Spinal cord (tissue), 10 donors: Measurements from ENCODE around the gene ZCWPW1. TPM values are rescaled to one million over a fixed set of nuclear protein-coding genes. Genes with fewer than 3 reads are reported as not detected.
"Not testable (repeated sequence)": the region's sequence is repeated elsewhere in the genome, so short reads cannot be mapped to it uniquely, and the experiment has no call there.

Experiments used
- DNase-seq, 6 donors: peaks; one replicate each; pipeline versions ENCODE4 v3.0.0 to v3.0.0-alpha.2; 2013 to 2015; ENCODE audit warnings: low spot score in 6 of 6, low read depth in 4 of 6
- H3K27ac ChIP-seq: one replicate; pipeline ENCODE4 v1.5.1; 2013; ENCODE audit warnings: low read depth, low read length, control low read depth
- H3K27me3 ChIP-seq: one replicate; pipeline ENCODE4 v1.6.1; 2013; ENCODE audit warnings: low read length; ENCODE audit not compliant: control insufficient read depth, insufficient read depth
- H3K36me3 ChIP-seq: one replicate; pipeline ENCODE4 v1.6.1; 2013; ENCODE audit warnings: low read length; ENCODE audit not compliant: control insufficient read depth, insufficient read depth
- H3K4me1 ChIP-seq: one replicate; pipeline ENCODE4 v1.6.1; 2013; ENCODE audit warnings: low read length; ENCODE audit not compliant: control insufficient read depth, insufficient read depth
- H3K4me3 ChIP-seq: one replicate; pipeline ENCODE4 v1.5.1; 2013; ENCODE audit warnings: low read depth, low read length, control low read depth
- H3K9me3 ChIP-seq: one replicate; pipeline ENCODE4 v1.6.1; 2013; ENCODE audit warnings: low read length; ENCODE audit not compliant: control insufficient read depth, insufficient read depth
- WGBS: methylation state at CpG from one replicate; pipeline ENCODE4 v1.1.5; 2013; ENCODE audit warnings: missing lambda C conversion rate; ENCODE audit not compliant: insufficient coverage; 5-methylcytosine and 5-hydroxymethylcytosine counted together
- polyA plus RNA-seq, 2 donors: library from polyadenylated mRNA; unstranded; fragments of 120-200 nt; gene quantifications; one replicate each; pipeline ENCODE4 v1.2.1, GENCODE V29; 2013; ENCODE audit not compliant: insufficient read length in 2 of 2
- total RNA-seq, 2 donors: library from RNA; depleted of rRNA in 1 of 2; stranded (reverse); fragments of 120-200 nt in 1 of 2; fragments of >200 nt in 1 of 2; gene quantifications; one replicate each; pipeline versions ENCODE4 v1.2.3 to v1.2.4, GENCODE V29; 2013 to 2014
- donor health status: healthy.

ZCWPW1 gene
- total and polyA plus RNA-seq, 4 donors = 5.1 to 8.0 (median 7.1) TPM

DNA sequence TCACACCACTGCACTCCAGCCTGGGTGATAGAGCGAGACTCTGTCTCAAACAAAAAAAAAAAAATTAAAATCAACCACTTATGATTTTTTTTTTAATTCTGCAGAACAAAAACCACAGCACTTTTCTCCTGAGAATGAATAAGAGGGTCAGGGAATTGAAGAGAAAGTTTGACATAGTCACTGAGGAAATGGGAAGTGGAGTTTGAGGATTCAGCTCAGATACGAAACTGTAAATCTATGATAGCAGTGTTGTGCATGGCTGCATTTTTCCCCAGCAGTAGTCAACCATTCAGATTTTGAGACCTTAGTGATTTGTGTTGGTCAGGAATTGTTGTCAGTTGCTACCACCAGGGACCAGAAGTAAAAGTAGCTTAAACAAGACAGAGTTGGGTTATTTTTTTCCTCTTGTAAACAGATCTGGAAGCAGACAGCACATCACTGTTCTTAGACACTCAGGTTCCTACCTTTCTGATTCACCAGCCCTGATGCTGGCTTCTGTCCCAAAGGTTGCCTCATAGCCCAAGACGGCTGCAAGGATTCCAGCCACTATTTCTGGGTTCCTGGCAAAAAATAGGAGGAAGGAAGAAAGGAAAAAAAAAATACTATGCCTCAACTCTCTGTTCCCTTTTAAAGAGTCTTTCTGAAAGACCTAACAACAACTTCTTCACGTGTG lies 35.1 kb downstream of the ZCWPW1 start:
- peaks cover 3% of the 10 kb centered on the region for H3K36me3 ChIP-seq
- H3K9me3 ChIP-seq = no peaks in the 10 kb centered on the region
- no peak overlapping the region for H3K27ac ChIP-seq
- no peak overlapping the region for H3K4me3 ChIP-seq
- no peaks in the 10 kb centered on the region for H3K27me3 ChIP-seq
- H3K4me1 ChIP-seq = no peaks in the 10 kb centered on the region
- WGBS = 83% methylated on average over 1 of the region's 4 CpGs
- DNase-seq = no peak

- peaks cover 3% of the 10 kb centered on the region for H3K36me3 ChIP-seq
- H3K27ac ChIP-seq = no peak overlapping the region
- WGBS = 53% methylated on average over 2 of the region's 3 CpGs
- H3K9me3 ChIP-seq = no peaks in the 10 kb centered on the region
- no peak overlapping the region for H3K4me3 ChIP-seq
- DNase-seq = no peak
- H3K4me1 ChIP-seq = no peaks in the 10 kb centered on the region
- H3K27me3 ChIP-seq = no peaks in the 10 kb centered on the region
Measured at GRCh38 chr7:100390286-100391009, 38.1 kb downstream of the ZCWPW1 start.

GRCh38 chr7:100389437-100390088 lies 38.9 kb downstream of the ZCWPW1 start:
- 73% methylated on average over 4 of the region's 9 CpGs for WGBS
- no peaks in the 10 kb centered on the region for H3K27me3 ChIP-seq
- no peak for DNase-seq
- peaks cover 3% of the 10 kb centered on the region for H3K36me3 ChIP-seq
- H3K4me1 ChIP-seq = no peaks in the 10 kb centered on the region
- H3K9me3 ChIP-seq = no peaks in the 10 kb centered on the region
- no peak overlapping the region for H3K27ac ChIP-seq
- H3K4me3 ChIP-seq = no peak overlapping the region

GRCh38 chr7:100387695-100388094 lies 40.8 kb downstream of the ZCWPW1 start:
- Histone ChIP-seq H3K27ac (no peak overlapping the region), H3K4me1 (no peaks in the 10 kb centered on the region), H3K36me3 (peaks cover 3% of the 10 kb centered on the region), H3K27me3 (no peaks in the 10 kb centered on the region), H3K4me3 (no peak overlapping the region), H3K9me3 (no peaks in the 10 kb centered on the region)
- no peak for DNase-seq
- WGBS = 100% methylated on average over 1 of the region's 2 CpGs

DNA sequence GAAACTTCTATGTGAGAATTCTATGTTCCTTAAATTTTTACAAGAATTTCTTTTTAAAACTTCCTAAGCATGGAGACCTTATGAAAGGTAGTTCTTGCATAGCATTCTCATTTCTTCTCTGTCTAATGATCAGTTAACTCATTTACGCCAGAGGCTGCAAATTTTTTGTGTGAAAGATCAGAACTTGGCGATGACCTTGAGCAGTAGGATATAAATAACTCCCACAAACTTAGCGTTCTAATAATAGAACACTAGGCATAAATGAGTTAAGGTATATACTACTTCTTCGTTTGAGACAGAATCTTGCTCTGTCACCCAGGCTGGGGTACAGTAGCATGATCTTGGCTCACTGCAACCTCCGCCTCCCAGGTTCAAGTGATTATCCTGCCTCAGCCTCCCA lies 41.6 kb downstream of the ZCWPW1 start:
- Histone ChIP-seq H3K4me1 (no peaks in the 10 kb centered on the region), H3K27ac (no peak overlapping the region), H3K9me3 (no peaks in the 10 kb centered on the region), H3K4me3 (no peak overlapping the region), H3K27me3 (no peaks in the 10 kb centered on the region), H3K36me3 (peaks cover 3% of the 10 kb centered on the region)
- WGBS = no CpG with 5 or more reads among the region's 5 CpGs
- no peak for DNase-seq

DNA sequence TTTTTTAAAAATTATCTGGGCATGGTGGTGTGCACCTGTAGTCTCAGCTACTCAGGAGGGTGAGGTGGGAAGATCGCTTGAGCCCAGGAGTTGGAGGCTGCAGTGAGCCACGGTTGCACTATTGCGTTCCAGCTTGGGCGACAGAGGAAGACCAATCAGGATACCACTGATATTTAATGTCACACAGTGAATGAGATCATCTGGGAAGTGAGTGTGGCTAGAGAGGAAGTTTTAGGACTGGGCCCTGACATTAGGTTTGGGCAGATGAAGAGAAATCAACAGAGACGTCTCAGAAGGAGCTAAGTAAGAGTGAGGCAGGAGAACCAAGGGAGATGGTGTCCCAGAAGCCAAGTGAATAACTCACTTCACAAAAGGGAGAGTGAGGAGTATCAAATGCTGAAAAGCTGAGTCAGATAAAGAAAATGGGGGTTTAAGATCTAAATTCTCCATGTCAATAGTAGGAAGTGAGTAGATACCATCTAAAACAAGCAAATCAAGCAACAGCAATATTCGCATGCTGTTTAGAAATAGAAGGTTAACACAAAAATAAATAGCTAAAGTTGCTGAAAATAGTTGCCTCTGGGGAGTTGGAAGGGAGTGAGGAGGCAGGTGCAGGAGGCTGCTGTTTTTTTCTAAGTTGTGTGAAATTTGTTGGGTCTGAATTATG lies 43.7 kb downstream of the ZCWPW1 start:
- no peaks in the 10 kb centered on the region for H3K4me1 ChIP-seq
- no peaks in the 10 kb centered on the region for H3K27me3 ChIP-seq
- no peak for DNase-seq
- H3K27ac ChIP-seq = no peak overlapping the region
- no peaks in the 10 kb centered on the region for H3K9me3 ChIP-seq
- WGBS = 80% methylated on average over 3 of the region's 6 CpGs
- H3K4me3 ChIP-seq = no peak overlapping the region
- H3K36me3 ChIP-seq = no peaks in the 10 kb centered on the region

- H3K27ac ChIP-seq, H3K36me3 ChIP-seq, H3K9me3 ChIP-seq, H3K27me3 ChIP-seq, H3K4me1 ChIP-seq, H3K4me3 ChIP-seq: not testable (repeated sequence)
- DNase-seq = peak in 1 of 6 donors; percentile 11
- 85% methylated on average over 5 of the region's 8 CpGs for WGBS
Measured at GRCh38 chr7:100382234-100382853, 46.2 kb downstream of the ZCWPW1 start.

DNA sequence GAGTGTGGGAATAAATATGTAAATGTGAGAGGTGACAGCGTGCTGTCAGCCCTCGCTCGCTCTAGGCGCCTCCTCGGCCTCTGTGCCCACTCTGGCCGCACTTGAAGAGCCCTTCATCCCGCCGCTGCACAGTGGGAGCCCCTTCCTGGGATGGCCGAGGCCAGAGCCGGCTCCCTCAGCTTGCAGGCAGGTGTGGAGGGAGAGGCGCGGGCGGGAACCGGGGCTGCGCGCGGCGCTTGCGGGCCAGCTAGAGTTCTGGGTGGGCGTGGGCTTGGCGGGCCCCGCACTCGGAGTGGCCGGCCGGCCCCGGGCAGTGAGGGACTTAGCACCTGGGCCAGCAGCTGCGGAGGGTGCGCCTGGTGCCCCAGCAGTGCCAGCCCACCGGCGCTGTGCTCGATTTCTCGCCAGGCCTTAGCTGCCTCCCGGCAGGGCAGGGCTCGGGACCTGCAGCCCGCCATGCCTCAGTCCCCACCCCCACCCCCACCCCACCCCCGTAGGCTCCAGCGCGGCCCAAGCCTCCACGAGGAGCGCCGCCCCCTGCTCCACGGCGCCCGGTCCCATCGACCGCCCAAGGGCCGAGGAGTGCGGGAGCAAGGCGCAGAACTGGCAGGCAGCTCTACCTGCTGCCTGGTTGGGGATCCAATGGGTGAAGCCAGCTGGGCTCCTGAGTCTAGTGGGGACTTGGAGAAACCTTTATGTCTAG lies 46.8 kb downstream of the ZCWPW1 start:
- DNase-seq, H3K4me3 ChIP-seq, H3K27ac ChIP-seq, H3K36me3 ChIP-seq, H3K27me3 ChIP-seq, H3K9me3 ChIP-seq, H3K4me1 ChIP-seq: not testable (repeated sequence)
- 80% methylated on average over 35 of the region's 49 CpGs for WGBS

- no peaks in the 10 kb centered on the region for H3K9me3 ChIP-seq
- no peaks in the 10 kb centered on the region for H3K4me1 ChIP-seq
- no peak for DNase-seq
- H3K27me3 ChIP-seq = no peaks in the 10 kb centered on the region
- WGBS = no CpG with 5 or more reads among the region's 4 CpGs
- no peak overlapping the region for H3K4me3 ChIP-seq
- no peak overlapping the region for H3K27ac ChIP-seq
- no peaks in the 10 kb centered on the region for H3K36me3 ChIP-seq
Measured at GRCh38 chr7:100380196-100380595, 48.3 kb downstream of the ZCWPW1 start.
